H9 (cell line): ENCODE measurements around the gene RAD17. TPM values are rescaled to one million over a fixed set of nuclear protein-coding genes. Genes with fewer than 3 reads are reported as not detected.

Experiments
- DNase-seq: peaks from one replicate; pipeline ENCODE4 v3.0.0-alpha.2; 2017
- H2AFZ ChIP-seq: one replicate; pipeline ENCODE4 v1.6.1; 2013; ENCODE audit warnings: mild to moderate bottlenecking, low read length, control low read depth, moderate library complexity
- H2AK5ac ChIP-seq: 2 replicates; pipeline ENCODE4 v1.6.1; 2013; ENCODE audit warnings: low read length, control low read depth, mixed read lengths; ENCODE audit not compliant: insufficient read length
- H2BK120ac ChIP-seq: one replicate; pipeline ENCODE4 v1.6.1; 2013; ENCODE audit warnings: low read depth, mild to moderate bottlenecking, low read length, control low read depth, inconsistent platforms; ENCODE audit not compliant: poor library complexity, severe bottlenecking
- H2BK12ac ChIP-seq: 2 replicates; pipeline ENCODE4 v1.6.1; 2013; ENCODE audit warnings: low read length, control low read depth, mixed read lengths, low read depth; ENCODE audit not compliant: insufficient read length
- H2BK15ac ChIP-seq: 2 replicates; pipeline ENCODE4 v1.6.1; 2013; ENCODE audit warnings: low read depth, low read length, control low read depth
- H2BK20ac ChIP-seq: one replicate; pipeline ENCODE4 v1.6.1; 2013; ENCODE audit warnings: low read depth, mild to moderate bottlenecking, low read length, control low read depth, inconsistent platforms; ENCODE audit not compliant: poor library complexity, severe bottlenecking
- H2BK5ac ChIP-seq: 2 replicates; pipeline ENCODE4 v1.6.1; 2013; ENCODE audit warnings: low read length, control low read depth, mixed read lengths; ENCODE audit not compliant: insufficient read length
- H3K14ac ChIP-seq: 2 replicates; pipeline ENCODE4 v1.6.1; 2013; ENCODE audit warnings: low read length, control low read depth; ENCODE audit not compliant: insufficient read depth
- H3K18ac ChIP-seq: 2 replicates; pipeline ENCODE4 v1.6.1; 2013; ENCODE audit warnings: low read depth, mild to moderate bottlenecking, mixed read lengths, low read length, control low read depth; ENCODE audit not compliant: insufficient read length
- H3K23ac ChIP-seq: 2 replicates; pipeline ENCODE4 v1.6.1; 2013; ENCODE audit warnings: low read length, control low read depth, mixed read lengths, low read depth; ENCODE audit not compliant: insufficient read length
- H3K23me2 ChIP-seq: 2 replicates; pipeline ENCODE4 v1.6.1; 2013; ENCODE audit warnings: low read depth, mild to moderate bottlenecking, mixed read lengths, low read length, control low read depth; ENCODE audit not compliant: insufficient read length, poor library complexity, severe bottlenecking
- H3K27ac ChIP-seq: 2 replicates; pipeline ENCODE4 v1.5.1; 2013; ENCODE audit warnings: low read length, control low read depth, mixed read lengths, low read depth; ENCODE audit not compliant: insufficient read length
- H3K27me3 ChIP-seq: 2 replicates; pipeline ENCODE4 v1.6.1; 2013; ENCODE audit warnings: low read length, control low read depth, inconsistent platforms; ENCODE audit not compliant: insufficient read depth
- H3K4ac ChIP-seq: 2 replicates; pipeline ENCODE4 v1.6.1; 2013; ENCODE audit warnings: low read depth, mild to moderate bottlenecking, control low read depth, inconsistent platforms, low read length, moderate library complexity
- H3K4me1 ChIP-seq: 2 replicates; pipeline ENCODE4 v1.6.1; 2013; ENCODE audit warnings: low read length, control low read depth, inconsistent platforms; ENCODE audit not compliant: insufficient read depth
- H3K4me2 ChIP-seq: 2 replicates; pipeline ENCODE4 v1.6.1; 2013; ENCODE audit warnings: low read length, control low read depth, mixed read lengths; ENCODE audit not compliant: insufficient read length, insufficient read depth
- H3K56ac ChIP-seq: 2 replicates; pipeline ENCODE4 v1.6.1; 2013; ENCODE audit warnings: low read depth, mild to moderate bottlenecking, mixed read lengths, low read length, control low read depth; ENCODE audit not compliant: insufficient read length
- H3K79me1 ChIP-seq: 2 replicates; pipeline ENCODE4 v1.6.1; 2013; ENCODE audit warnings: low read depth, mild to moderate bottlenecking, moderate library complexity, low read length, control low read depth, inconsistent platforms; ENCODE audit not compliant: insufficient read depth, poor library complexity, severe bottlenecking
- H3K79me2 ChIP-seq: 2 replicates; pipeline ENCODE4 v1.6.1; 2013; ENCODE audit warnings: low read length, control low read depth, inconsistent platforms; ENCODE audit not compliant: insufficient read depth
- H3K9ac ChIP-seq: 2 replicates; pipeline ENCODE4 v1.6.1; 2013; ENCODE audit warnings: low read length, control low read depth, mixed read lengths; ENCODE audit not compliant: insufficient read length; ENCODE audit errors: extremely low read depth
- H3K9me3 ChIP-seq: one replicate; pipeline ENCODE4 v1.6.1; 2013; ENCODE audit warnings: low read depth, low read length, inconsistent platforms; ENCODE audit not compliant: control insufficient read depth
- H3T11ph ChIP-seq: one replicate; pipeline ENCODE4 v1.6.1; 2013; ENCODE audit warnings: mild to moderate bottlenecking, low read length, control low read depth, inconsistent platforms
- H4K20me1 ChIP-seq: one replicate; pipeline ENCODE4 v1.6.1; 2013; ENCODE audit not compliant: control insufficient read depth, insufficient read length, insufficient read depth
- H4K5ac ChIP-seq: 2 replicates; pipeline ENCODE4 v1.6.1; 2013; ENCODE audit warnings: low read depth, mild to moderate bottlenecking, mixed read lengths, low read length, control low read depth; ENCODE audit not compliant: insufficient read length
- H4K8ac ChIP-seq: replicated peaks from 2 replicates; pipeline ENCODE4 v1.6.1; 2013; ENCODE audit warnings: low read length, control low read depth, mixed read lengths, low read depth; ENCODE audit not compliant: insufficient read length
- H4K91ac ChIP-seq: 2 replicates; pipeline ENCODE4 v1.6.1; 2013; ENCODE audit warnings: low read depth, mild to moderate bottlenecking, moderate library complexity, mixed read lengths, low read length, control low read depth; ENCODE audit not compliant: insufficient read length
- H3K27ac Mint-ChIP-seq, 3 experiments: 2 replicates in 2 of 3; 3 replicates in 1 of 3; pipeline ENCODE4 v1.8.0; 2020 to 2021; ENCODE audit warnings: mixed read lengths in 3 of 3, mild to moderate bottlenecking in 1 of 3, moderate library complexity in 1 of 3
- H3K27me3 Mint-ChIP-seq: 2 replicates; pipeline ENCODE4 v1.8.0; 2021; ENCODE audit warnings: low read depth, mild to moderate bottlenecking, moderate library complexity, mixed read lengths
- H3K36me3 Mint-ChIP-seq, 3 experiments: 2 replicates in 2 of 3; 3 replicates in 1 of 3; pipeline ENCODE4 v1.8.0; 2020 to 2021; ENCODE audit warnings: low read depth in 3 of 3, mixed read lengths in 3 of 3; ENCODE audit not compliant: insufficient read depth in 1 of 3
- H3K4me1 Mint-ChIP-seq, 2 experiments: 2 replicates each; pipeline ENCODE4 v1.8.0; 2020; ENCODE audit warnings: mixed read lengths in 2 of 2
- H3K4me3 Mint-ChIP-seq, 2 experiments: 2 replicates in 1 of 2; 3 replicates in 1 of 2; pipeline ENCODE4 v1.8.0; 2020 to 2021; ENCODE audit warnings: mild to moderate bottlenecking in 2 of 2, mixed read lengths in 2 of 2, moderate library complexity in 1 of 2
- H3K9me3 Mint-ChIP-seq, 2 experiments: 2 replicates in 1 of 2; 3 replicates in 1 of 2; pipeline ENCODE4 v1.8.0; 2020; ENCODE audit warnings: mild to moderate bottlenecking in 2 of 2, mixed read lengths in 2 of 2, moderate library complexity in 1 of 2
- WGBS: extraction: QIAGEN DNeasy Blood & Tissue Kit; methylation state at CpG from one replicate; pipeline ENCODE4 v1.1.7; 2013; ENCODE audit warnings: missing lambda C conversion rate, low lambda C conversion rate, mixed read lengths; ENCODE audit not compliant: insufficient read length; ENCODE audit errors: extremely low coverage; 5-methylcytosine and 5-hydroxymethylcytosine counted together
- total RNA-seq: library from RNA; stranded (reverse); gene quantifications from 2 replicates; pipeline ENCODE4 v1.2.1, GENCODE V29; 2021
- TF ChIP-seq, protein P1 (sequence below): fragments of 200-600 bp; sonication (generic); conservative IDR thresholded peaks from 3 replicates; pipeline ENCODE4 v1.8.0; 2021; ENCODE audit warnings: antibody characterized with exemption, mild to moderate bottlenecking

RAD17 gene
- total RNA-seq, 1 experiment from 2014 or later: 31.9 TPM

DNA sequence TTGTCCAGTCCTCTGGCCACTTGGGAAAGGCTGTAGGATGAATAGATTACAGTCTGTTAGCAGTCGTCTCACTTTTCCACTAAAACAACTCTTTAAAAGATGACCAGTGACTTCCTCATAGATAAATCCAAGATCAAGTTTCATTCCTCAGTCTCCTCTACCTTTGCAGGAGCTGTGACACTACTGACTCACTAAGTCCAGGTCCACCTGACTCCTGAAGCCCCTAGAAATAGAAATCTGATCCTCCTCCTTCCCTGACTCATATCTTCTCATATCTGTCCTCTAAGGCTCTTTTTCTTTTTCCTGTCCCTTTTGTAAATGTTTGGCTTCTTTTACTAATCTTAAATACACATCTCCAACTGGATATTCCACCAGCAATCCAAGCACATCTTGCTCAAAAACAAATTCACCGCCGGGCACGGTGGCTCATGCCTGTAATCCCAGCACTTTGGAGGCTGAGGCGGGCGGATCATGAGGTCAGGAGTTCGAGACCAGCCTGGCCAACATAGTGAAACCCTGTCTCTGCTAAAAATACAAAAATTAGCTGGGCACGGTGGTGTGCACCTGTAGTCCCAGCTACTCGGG is 39.6 kb upstream of the RAD17 start:
- no peak overlapping the region for H4K91ac ChIP-seq
- H3K4me3 Mint-ChIP-seq: no peak overlapping the region
- H3K18ac ChIP-seq: no peak overlapping the region
- no peaks in the 10 kb centered on the region for H3K4me1 ChIP-seq
- H3K4me2 ChIP-seq: no peak overlapping the region
- no peak overlapping the region for H2AFZ ChIP-seq
- no peaks in the 10 kb centered on the region for H3K9me3 Mint-ChIP-seq
- H3K4ac ChIP-seq: no peak overlapping the region
- peaks cover 6 to 8% of the 10 kb centered on the region in 2 experiments for H3K4me1 Mint-ChIP-seq
- no CpG with 5 or more reads among the region's 9 CpGs for WGBS
- H2BK5ac ChIP-seq: no peak overlapping the region
- no peak overlapping the region for H2BK12ac ChIP-seq
- no peaks in the 10 kb centered on the region for H3K27me3 ChIP-seq
- no peaks in the 10 kb centered on the region for H3K9me3 ChIP-seq
- H4K20me1 ChIP-seq: no peaks in the 10 kb centered on the region
- no peak overlapping the region for H4K8ac ChIP-seq
- H2AK5ac ChIP-seq: no peak overlapping the region
- no peak for DNase-seq
- no peak overlapping the region for H3K14ac ChIP-seq
- no peak overlapping the region for H3K27ac ChIP-seq
- no peak overlapping the region for H2BK120ac ChIP-seq
- peaks cover 2% of the 10 kb centered on the region; the same call in 1 of the 2 replicates for H3K27me3 Mint-ChIP-seq
- no peak overlapping the region for H2BK15ac ChIP-seq
- peaks cover 6% of the 10 kb centered on the region for H3K23me2 ChIP-seq
- no peaks in the 10 kb centered on the region for H3K79me2 ChIP-seq
- TF ChIP-seq, protein P1, sequence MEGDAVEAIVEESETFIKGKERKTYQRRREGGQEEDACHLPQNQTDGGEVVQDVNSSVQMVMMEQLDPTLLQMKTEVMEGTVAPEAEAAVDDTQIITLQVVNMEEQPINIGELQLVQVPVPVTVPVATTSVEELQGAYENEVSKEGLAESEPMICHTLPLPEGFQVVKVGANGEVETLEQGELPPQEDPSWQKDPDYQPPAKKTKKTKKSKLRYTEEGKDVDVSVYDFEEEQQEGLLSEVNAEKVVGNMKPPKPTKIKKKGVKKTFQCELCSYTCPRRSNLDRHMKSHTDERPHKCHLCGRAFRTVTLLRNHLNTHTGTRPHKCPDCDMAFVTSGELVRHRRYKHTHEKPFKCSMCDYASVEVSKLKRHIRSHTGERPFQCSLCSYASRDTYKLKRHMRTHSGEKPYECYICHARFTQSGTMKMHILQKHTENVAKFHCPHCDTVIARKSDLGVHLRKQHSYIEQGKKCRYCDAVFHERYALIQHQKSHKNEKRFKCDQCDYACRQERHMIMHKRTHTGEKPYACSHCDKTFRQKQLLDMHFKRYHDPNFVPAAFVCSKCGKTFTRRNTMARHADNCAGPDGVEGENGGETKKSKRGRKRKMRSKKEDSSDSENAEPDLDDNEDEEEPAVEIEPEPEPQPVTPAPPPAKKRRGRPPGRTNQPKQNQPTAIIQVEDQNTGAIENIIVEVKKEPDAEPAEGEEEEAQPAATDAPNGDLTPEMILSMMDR: no peak
- no peak overlapping the region for H3K27ac Mint-ChIP-seq
- H3K23ac ChIP-seq: no peak overlapping the region
- H3T11ph ChIP-seq: no peak overlapping the region
- no peak overlapping the region for H4K5ac ChIP-seq
- no peaks in the 10 kb centered on the region; a peak in 1 of 7 replicates for H3K36me3 Mint-ChIP-seq
- no peak overlapping the region for H2BK20ac ChIP-seq
- H3K9ac ChIP-seq: no peak overlapping the region
- H3K79me1 ChIP-seq: no peaks in the 10 kb centered on the region
- no peak overlapping the region for H3K56ac ChIP-seq
